NCI-H2227 (cell line): ENCODE data around the gene UGT1A10.
A peak's percentile ranks its signal among the peaks of the same experiment; 100 is the strongest.
"Not testable (repeated sequence)": the region's sequence is repeated elsewhere in the genome, so short reads cannot be mapped to it uniquely, and the experiment has no call there.

Experiments used
- DNase-seq: peaks from one replicate; lab custom pipeline; 2025; ENCODE audit not compliant: unreplicated experiment; lab: John Stamatoyannopoulos, UW

Gene UGT1A10

DNA sequence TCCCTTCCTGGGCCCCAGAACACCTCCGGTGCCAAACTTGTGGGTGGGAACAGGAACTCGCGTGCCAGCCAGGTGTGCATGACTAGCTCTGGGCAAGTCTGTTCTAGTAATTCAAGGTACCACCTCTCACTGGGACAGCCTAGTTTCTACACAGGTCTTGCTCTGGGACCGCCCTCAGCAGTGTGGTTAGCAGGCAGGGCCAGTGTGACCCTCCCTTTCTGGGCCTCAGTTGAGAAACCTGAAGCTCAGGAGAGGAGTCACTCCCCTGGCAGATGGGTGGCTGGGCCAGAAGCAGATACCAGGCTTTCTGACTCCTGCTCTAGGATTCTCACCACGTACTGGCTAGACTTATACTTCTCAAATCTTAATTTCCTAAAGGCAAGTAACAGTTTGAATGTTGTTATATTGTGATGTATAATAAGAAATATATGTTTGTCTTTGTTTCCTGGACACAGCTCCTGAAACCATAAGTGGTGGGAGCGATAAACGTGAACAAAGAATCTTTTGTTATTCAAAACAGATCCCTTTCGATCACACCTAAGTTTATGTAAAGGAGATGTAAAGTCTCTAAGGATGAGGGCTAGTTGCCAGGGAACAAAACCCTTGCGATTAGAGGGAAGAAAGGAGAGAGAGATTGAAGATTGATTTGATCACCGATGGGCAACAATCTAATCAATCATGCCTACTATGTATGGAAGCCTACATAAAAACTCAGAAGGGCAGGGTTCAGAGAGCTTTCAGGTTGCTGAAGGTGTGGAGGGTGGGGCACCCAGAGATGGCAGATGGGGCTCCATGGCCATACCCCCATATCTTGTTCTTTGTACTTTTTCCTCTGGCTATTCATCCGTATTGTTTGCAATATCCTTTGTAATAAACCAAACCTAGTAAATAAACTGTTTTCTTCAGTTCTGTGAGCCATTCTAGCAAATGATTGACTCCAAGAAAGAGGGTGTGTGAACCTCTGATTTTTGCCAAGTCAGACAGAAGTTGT lies 55.5 kb downstream of the UGT1A10 start:
- DNase-seq: no peak

DNA sequence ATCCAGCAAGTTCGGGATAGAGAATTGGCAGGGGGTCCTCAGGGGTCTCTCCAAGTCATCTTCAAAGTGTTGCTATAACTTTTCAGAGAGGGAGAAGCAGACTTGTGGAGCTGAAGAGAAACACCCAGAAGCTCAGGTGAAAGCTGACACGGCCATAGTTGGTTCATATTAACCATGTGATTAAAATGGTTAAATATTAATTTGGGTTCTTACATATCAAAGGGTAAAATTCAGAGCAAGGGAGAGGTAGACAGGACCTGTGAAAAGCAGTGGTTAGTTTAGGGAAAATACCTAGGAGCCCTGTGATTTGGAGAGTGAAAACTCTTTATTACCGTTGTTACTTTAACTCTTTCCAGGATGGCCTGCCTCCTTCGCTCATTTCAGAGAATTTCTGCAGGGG lies 56.4 kb downstream of the UGT1A10 start, which contains the start of gene UGT1A6:
UGT1A6 (plus strand) TSS at position 243 of the 400 bp plus-strand sequence; CDS start at position 358, 115 bp downstream.
- DNase-seq: no peak

- no peak for DNase-seq
Measured at GRCh38 chr2:233693963-233694362, 57.7 kb downstream of the UGT1A10 start.

DNA sequence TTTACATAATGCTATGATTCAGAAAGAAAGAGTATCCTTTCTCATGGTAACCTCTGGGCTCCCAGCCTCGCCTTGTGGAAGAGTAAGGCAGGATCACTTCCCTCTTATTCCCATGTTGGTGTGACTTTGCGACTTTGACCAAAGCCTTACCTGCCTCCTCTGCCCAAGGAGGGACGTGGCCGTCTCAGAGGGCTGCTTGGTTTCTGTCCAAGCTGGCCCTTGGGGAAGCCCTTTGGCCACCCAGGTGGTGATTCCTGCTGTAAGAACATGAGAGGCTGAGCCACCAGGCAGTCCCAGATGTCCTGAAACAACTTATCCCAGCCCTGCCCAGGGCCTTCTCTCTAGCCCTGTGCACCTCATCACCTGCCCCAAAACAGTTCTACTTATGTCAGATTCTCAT lies 62.5 kb downstream of the UGT1A10 start:
- DNase-seq: no peak

GRCh38 chr2:233699424-233700027 lies 63.3 kb downstream of the UGT1A10 start:
- no peak for DNase-seq

DNA sequence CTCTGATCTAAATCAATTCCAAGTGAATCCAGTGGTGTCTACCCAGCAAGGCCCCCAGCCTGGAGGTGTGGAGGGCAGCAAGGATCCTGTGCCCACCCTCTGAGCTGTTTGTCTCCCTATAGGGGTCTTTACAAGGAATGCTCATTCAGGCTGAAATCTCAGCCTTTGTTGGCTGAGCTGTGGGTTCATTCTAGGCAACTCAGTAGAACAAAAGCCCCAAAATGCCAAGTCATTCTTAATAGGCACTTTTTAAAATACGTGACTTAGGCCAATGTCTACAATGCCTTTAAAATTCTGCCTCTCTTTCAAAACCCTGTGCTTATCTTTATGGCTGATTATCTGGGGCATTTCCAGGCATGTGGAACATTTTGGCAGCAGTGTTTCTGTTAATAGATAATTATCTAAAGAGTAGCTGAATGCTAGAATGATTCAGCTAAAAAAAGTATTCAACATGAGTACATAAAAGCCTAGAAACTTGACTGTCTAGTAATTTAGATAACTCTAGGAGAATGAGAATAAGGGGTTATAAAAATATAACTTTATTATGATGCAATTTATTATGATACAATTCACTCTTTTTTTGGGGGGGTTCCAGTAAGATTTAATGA lies 63.9 kb downstream of the UGT1A10 start:
- DNase-seq: no peak

DNA sequence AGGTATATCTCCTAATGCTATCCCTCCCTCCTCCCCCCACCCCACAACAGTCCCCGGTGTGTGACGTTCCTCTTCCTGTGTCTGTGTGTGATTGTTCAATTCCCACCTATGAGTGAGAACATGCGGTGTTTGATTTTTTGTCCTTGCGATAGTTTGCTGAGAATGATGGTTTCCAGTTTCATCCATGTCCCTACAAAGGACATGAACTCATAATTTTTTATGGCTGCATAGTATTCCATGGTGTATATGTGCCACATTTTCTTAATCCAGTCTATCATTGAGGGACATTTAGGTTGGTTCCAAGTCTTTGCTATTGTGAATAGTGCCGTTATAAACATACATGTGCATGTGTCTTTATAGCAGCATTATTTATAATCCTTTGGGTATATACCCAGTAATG lies 64.6 kb downstream of the UGT1A10 start:
- not testable (repeated sequence) for DNase-seq

DNA sequence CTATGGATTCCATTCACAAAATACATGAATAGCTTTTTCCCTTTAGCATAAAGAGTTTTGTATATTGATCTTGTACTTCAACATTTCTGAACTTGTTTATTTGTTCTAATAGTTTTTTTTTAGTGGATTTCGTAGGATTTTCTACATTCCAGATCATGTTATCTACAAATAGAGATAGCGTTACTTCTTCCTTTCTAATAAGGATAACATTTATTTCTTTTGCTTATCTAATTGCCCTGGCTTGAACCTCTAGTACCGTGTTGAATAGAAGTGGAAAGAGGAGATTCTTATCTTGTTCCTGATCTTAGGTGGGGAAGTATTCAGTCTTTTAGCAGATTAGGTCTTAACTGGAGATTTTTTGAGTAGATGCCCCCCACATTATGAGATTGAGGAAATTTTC lies 66.0 kb downstream of the UGT1A10 start:
- DNase-seq: no peak

DNA sequence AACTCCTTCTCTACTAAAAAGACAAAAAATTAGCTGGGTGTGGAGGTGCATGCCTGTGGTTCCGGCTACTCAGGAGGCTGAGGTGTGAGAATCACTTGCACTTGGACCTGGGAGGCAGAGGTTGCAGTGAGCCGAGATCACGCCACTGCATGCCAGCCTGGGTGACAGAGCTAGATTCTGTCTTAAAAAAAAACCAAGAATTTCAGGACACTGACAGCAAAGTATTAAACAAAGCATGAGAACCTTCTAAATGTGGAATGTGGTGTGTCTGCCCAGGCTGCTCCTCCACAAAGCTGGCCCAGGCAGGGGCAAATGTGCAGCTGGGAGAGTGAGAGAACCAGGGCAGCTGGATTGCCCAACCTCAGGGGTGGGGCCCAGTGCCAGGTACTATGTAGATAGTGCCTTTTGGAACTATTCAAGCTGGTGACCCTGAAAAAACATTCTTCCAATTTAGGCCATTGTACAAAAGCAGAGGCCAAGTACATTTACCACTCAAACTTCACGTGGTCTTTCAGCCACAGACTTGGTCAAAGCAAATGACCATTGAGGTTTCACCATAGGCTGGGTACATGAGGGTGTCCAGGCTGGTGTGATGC lies 69.8 kb downstream of the UGT1A10 start:
- DNase-seq: no peak

GRCh38 chr2:233706720-233707119 lies 70.5 kb downstream of the UGT1A10 start:
- DNase-seq: no peak

- no peak for DNase-seq
Measured at GRCh38 chr2:233707940-233708644, 71.8 kb downstream of the UGT1A10 start.

- no peak for DNase-seq
Measured at GRCh38 chr2:233708942-233709341, 72.7 kb downstream of the UGT1A10 start.

DNA sequence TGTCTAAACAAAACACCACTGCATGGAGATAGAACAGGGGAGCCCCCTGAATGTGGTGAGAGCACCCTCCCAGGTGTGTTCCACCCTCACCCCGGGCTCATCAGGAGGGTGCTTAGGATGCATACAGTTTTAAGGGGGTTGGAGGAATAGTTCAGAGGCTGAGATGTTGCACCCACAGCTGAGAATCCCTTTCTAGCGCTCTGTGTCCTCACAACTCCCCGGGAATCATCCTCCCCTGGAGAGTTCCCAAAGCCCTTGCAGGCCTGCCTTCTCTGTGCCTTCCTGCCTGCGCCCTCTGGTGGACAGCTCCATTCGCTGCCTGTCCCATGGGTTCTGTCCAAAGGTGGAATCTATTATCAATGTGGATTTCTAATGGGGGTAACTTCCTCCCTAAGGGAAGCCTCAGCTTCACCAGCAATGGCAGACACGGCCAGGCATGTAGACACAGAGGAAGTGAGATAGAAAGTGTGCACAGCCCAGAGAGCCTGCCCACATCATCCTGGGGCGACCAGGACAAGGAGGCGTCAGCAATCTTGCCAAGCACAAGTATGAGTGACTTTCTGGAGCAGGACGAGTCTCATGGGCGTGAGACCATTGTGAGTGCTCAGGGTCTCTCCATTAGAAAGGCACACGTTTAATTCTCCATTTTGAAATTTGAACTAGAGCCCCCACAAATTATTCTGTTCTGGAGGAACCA lies 75.2 kb downstream of the UGT1A10 start:
- DNase-seq: peak; percentile 59

DNA sequence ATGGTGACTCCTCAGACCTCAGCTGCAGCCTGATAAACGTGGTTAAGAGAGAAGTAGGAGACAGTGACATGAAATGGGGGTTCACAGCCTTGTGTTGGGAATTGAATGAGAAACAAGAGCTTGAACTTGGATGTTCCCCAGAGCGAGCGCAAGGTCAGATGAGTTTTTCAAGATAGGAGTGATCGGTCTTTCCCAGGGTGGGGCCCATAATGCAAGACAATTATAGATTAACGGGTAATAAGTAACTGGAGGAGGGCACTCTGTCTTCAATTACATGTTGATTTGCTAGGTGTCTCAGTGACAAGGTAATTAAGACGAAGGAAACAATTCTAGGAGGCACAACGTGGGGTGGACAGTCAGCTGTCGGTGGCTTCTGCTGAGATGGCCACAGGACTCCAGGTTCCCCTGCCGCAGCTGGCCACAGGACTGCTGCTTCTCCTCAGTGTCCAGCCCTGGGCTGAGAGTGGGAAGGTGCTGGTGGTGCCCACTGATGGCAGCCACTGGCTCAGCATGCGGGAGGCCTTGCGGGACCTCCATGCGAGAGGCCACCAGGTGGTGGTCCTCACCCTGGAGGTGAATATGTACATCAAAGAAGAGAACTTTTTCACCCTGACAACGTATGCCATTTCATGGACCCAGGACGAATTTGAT lies 76.5 kb downstream of the UGT1A10 start, which contains the start of gene UGT1A5:
UGT1A5 (plus strand) TSS at position 297 of the 651 bp plus-strand sequence; CDS start at position 382, 85 bp downstream.
- DNase-seq: no peak

GRCh38 chr2:233713262-233713615 lies 77.0 kb downstream of the UGT1A10 start:
- DNase-seq: no peak

GRCh38 chr2:233714121-233714520 lies 77.9 kb downstream of the UGT1A10 start:
- DNase-seq: no peak

GRCh38 chr2:233718552-233718951 lies 82.3 kb downstream of the UGT1A10 start, which contains the start of gene UGT1A4:
UGT1A4 (plus strand) TSS chr2:233718736; CDS start chr2:233718821, 85 bp downstream.
- no peak for DNase-seq

DNA sequence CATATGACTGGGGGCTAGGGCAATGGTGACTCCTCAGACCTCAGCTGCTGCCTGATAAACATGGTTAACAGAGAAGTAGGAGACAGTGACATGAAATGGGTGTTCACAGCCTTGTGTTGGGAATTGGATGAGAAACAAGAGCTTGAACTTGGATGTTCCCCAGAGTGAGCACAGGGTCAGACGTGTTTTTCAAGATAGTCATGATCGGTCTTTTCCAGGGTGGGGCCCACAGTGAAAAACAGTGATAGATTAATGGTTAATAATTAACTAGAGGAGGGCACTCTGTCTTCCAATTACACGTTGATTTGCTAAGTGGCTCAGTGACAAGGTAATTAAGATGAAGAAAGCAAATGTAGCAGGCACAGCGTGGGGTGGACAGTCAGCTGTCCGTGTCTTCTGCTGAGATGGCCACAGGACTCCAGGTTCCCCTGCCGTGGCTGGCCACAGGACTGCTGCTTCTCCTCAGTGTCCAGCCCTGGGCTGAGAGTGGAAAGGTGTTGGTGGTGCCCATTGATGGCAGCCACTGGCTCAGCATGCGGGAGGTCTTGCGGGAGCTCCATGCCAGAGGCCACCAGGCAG lies 92.6 kb downstream of the UGT1A10 start, which contains the start of gene UGT1A3:
UGT1A3 (plus strand) TSS at position 320 of the 579 bp plus-strand sequence; CDS start at position 405, 85 bp downstream.
- DNase-seq: no peak
